SK-N-SH (cell line): ENCODE measurements around the gene FBXO30. TPM values are rescaled to one million over a fixed set of nuclear protein-coding genes. Genes with fewer than 3 reads are reported as not detected.

ENCODE experiments used
- CTCF ChIA-PET: fragments of 300-600, 350-600 bp; formaldehyde crosslinking; extraction: SDS; loops from one replicate; lab custom pipeline; 2021; lab: Yijun Ruan, JAX
- POLR2A ChIA-PET: fragments of 350-600 bp; sonication (Branson Sonifier 250); formaldehyde crosslinking; extraction: SDS; loops from one replicate; lab custom pipeline; 2020; ENCODE audit warnings: antibody characterized with exemption, inconsistent platforms; lab: Yijun Ruan, JAX
- DNase-seq: peaks from one replicate; pipeline ENCODE4 v3.0.0; 2012
- H2AFZ ChIP-seq: fragments of 200-600 bp; sonication (generic); 2 replicates; pipeline ENCODE4 v1.8.1; 2016; ENCODE audit warnings: antibody characterized with exemption, mild to moderate bottlenecking, low read depth
- H3F3A ChIP-seq: fragments of 200-600 bp; sonication (generic); replicated peaks from 2 replicates; pipeline ENCODE3; 2016; ENCODE audit warnings: antibody characterized with exemption, mild to moderate bottlenecking; ENCODE audit not compliant: insufficient read depth
- H3K27ac ChIP-seq, 2 experiments: fragments of 200-500 bp in 1 of 2; fragments of 200-600 bp in 1 of 2; sonication (Bioruptor generic) in 1 of 2; sonication (generic), shearing (Covaris generic) in 1 of 2; 2 replicates each; pipeline versions ENCODE4 v1.5.1 to v1.6.1; 2014 to 2016; ENCODE audit warnings: low read depth in 2 of 2, inconsistent platforms in 1 of 2, low read length in 1 of 2, mild to moderate bottlenecking in 1 of 2, mixed read lengths in 1 of 2
- H3K27me3 ChIP-seq: fragments of 200-600 bp; sonication (generic), shearing (Covaris generic); 2 replicates; pipeline ENCODE4 v1.6.1; 2016; ENCODE audit warnings: mixed run types; ENCODE audit not compliant: insufficient read depth
- H3K36me3 ChIP-seq, 2 experiments: fragments of 200-500 bp in 1 of 2; fragments of 200-600 bp in 1 of 2; sonication (Bioruptor generic) in 1 of 2; sonication (generic) in 1 of 2; replicated peaks in 1 of 2; 2 replicates each; pipeline versions ENCODE3 to v1.5.1; 2014 to 2016; ENCODE audit warnings: low read length in 1 of 2, mild to moderate bottlenecking in 1 of 2; ENCODE audit not compliant: insufficient read depth in 2 of 2, control insufficient read depth in 1 of 2
- H3K4me1 ChIP-seq, 2 experiments: fragments of 200-500 bp in 1 of 2; fragments of 200-600 bp in 1 of 2; sonication (Bioruptor generic) in 1 of 2; sonication (generic), shearing (Covaris generic) in 1 of 2; 2 replicates each; pipeline versions ENCODE4 v1.5.1 to v1.6.1; 2014 to 2016; ENCODE audit warnings: low read depth in 1 of 2, low read length in 1 of 2, mixed run types in 1 of 2; ENCODE audit not compliant: insufficient read depth in 2 of 2, control insufficient read depth in 1 of 2
- H3K4me2 ChIP-seq: fragments of 200-600 bp; sonication (generic), shearing (Covaris generic); 2 replicates; pipeline ENCODE4 v1.6.1; 2017; ENCODE audit warnings: mixed run types
- H3K4me3 ChIP-seq, 2 experiments: fragments of 200-500 bp in 1 of 2; fragments of 200-600 bp in 1 of 2; sonication (Bioruptor generic) in 1 of 2; sonication (generic), shearing (Covaris generic) in 1 of 2; 2 replicates each; pipeline versions ENCODE4 v1.5.1 to v1.8.1; 2014 to 2016; ENCODE audit warnings: low read depth in 2 of 2, inconsistent platforms in 1 of 2, low read length in 1 of 2, mild to moderate bottlenecking in 1 of 2, mixed read lengths in 1 of 2, moderate library complexity in 1 of 2
- H3K79me2 ChIP-seq: fragments of 200-600 bp; sonication (generic); 2 replicates; pipeline ENCODE4 v1.8.1; 2017; ENCODE audit warnings: mild to moderate bottlenecking; ENCODE audit not compliant: insufficient read depth
- H3K9ac ChIP-seq: fragments of 200-600 bp; sonication (generic); 2 replicates; pipeline ENCODE4 v1.6.1; 2017; ENCODE audit warnings: mixed run types
- H3K9me2 ChIP-seq: fragments of 200-600 bp; sonication (generic); 2 replicates; pipeline ENCODE4 v1.6.1; 2017; ENCODE audit warnings: mixed run types
- H3K9me3 ChIP-seq: fragments of 200-600 bp; sonication (generic); 2 replicates; pipeline ENCODE4 v1.6.1; 2017; ENCODE audit warnings: mixed run types, mild to moderate bottlenecking, moderate library complexity
- H4K20me1 ChIP-seq: fragments of 200-600 bp; sonication (generic); 2 replicates; pipeline ENCODE4 v1.6.1; 2017; ENCODE audit warnings: mild to moderate bottlenecking, mixed run types; ENCODE audit not compliant: insufficient read depth
- CTCF ChIP-seq: fragments of 200-600 bp; sonication (generic); IDR thresholded peaks from 2 replicates; pipeline ENCODE4 v1.6.1; 2017; ENCODE audit warnings: antibody characterized with exemption, mild to moderate bottlenecking, moderate library complexity
- ELF1 ChIP-seq: IDR thresholded peaks from 2 replicates; pipeline ENCODE4 v1.4.0; 2012
- FOXM1 ChIP-seq: IDR thresholded peaks from 2 replicates; pipeline ENCODE4 v1.4.0; 2012; ENCODE audit warnings: low read depth, mild to moderate bottlenecking
- GABPA ChIP-seq: IDR thresholded peaks from 2 replicates; pipeline ENCODE4 v1.4.0; 2012; ENCODE audit warnings: low read depth, mild to moderate bottlenecking
- GATA2 ChIP-seq: sonication (generic); formaldehyde crosslinking; IDR thresholded peaks from 2 replicates; pipeline ENCODE4 v1.5.0; 2020; ENCODE audit warnings: mild to moderate bottlenecking, missing genetic modification reagents
- JUND ChIP-seq: IDR thresholded peaks from 2 replicates; pipeline ENCODE4 v1.4.0; 2012
- POLR2AphosphoS5 ChIP-seq: IDR thresholded peaks from 2 replicates; pipeline ENCODE4 v1.6.1; 2012; ENCODE audit warnings: low read depth, low read length
- RAD21 ChIP-seq: IDR thresholded peaks from 2 replicates; pipeline ENCODE4 v1.6.1; 2012; ENCODE audit warnings: mild to moderate bottlenecking, low read length
- RCOR1 ChIP-seq: fragments of 150-350 bp; IDR thresholded peaks from 2 replicates; pipeline ENCODE4 v1.6.1; 2017; ENCODE audit warnings: antibody characterized with exemption, low read length
- TEAD4 ChIP-seq: IDR thresholded peaks from 2 replicates; pipeline ENCODE4 v1.4.0; 2012; ENCODE audit warnings: mild to moderate bottlenecking, borderline replicate concordance; ENCODE audit not compliant: insufficient read depth
- YY1 ChIP-seq: IDR thresholded peaks from 2 replicates; pipeline ENCODE4 v1.4.0; 2012; ENCODE audit warnings: low read depth, mild to moderate bottlenecking
- WGBS: methylation state at CpG from one replicate; pipeline ENCODE4 v1.1.6; 2017; ENCODE audit warnings: low lambda C conversion rate; 5-methylcytosine and 5-hydroxymethylcytosine counted together
- polyA plus RNA-seq, 3 experiments: library from polyadenylated mRNA; depleted of rRNA; stranded (reverse); fragments of >200 nt; gene quantifications; 2 replicates each; pipeline ENCODE4 v1.2.3, GENCODE V29; 2012
- TF ChIP-seq, protein P1 (sequence below): IDR thresholded peaks from 2 replicates; pipeline ENCODE4 v1.4.0; 2012; ENCODE audit warnings: low read depth, borderline replicate concordance
- TF ChIP-seq, protein P2 (sequence below): IDR thresholded peaks from 2 replicates; pipeline ENCODE4; 2012

The FBXO30 gene
- polyA plus RNA-seq, 1 of the 3 experiments (the other 2 are of a cell fraction), result 1.7 TPM

GRCh38 chr6:145783796-145784195, 30.8 kb downstream of the FBXO30 start:
- Histone ChIP-seq H2AFZ (no peak overlapping the region), H3K79me2 (peaks cover 4% of the 10 kb centered on the region; the same call in 1 of the 2 replicates), H3K4me1 (no peaks in the 10 kb centered on the region; a peak in 1 of 4 replicates), H4K20me1 (no peaks in the 10 kb centered on the region)
- TF ChIP-seq FOXM1, result no peak
- TF ChIP-seq, all 33 proteins: peak for 0
- H3K36me3 ChIP-seq, result peaks cover 2 to 14% of the 10 kb centered on the region in 2 experiments
- no peaks in the 10 kb centered on the region for H3K27me3 ChIP-seq
- H3K9me2 ChIP-seq, result no peaks in the 10 kb centered on the region
- H3K9ac ChIP-seq, result no peak overlapping the region
- no peak overlapping the region for H3K4me2 ChIP-seq
- no peak overlapping the region for H3K4me3 ChIP-seq
- H3K9me3 ChIP-seq, result no peaks in the 10 kb centered on the region; the same call in 1 of the 2 replicates
- POLR2A ChIA-PET, result no interaction called here
- H3F3A ChIP-seq, result no peaks in the 10 kb centered on the region
- CTCF ChIA-PET, result no interaction called here
- 95% methylated on average over 5 of the region's 5 CpGs for WGBS
- H3K27ac ChIP-seq, result no peak overlapping the region
- no peak for DNase-seq

- Histone ChIP-seq H2AFZ (no peak overlapping the region), H4K20me1 (no peaks in the 10 kb centered on the region), H3K27me3 (no peaks in the 10 kb centered on the region), H3K36me3 (no peaks in the 10 kb centered on the region), H3K79me2 (no peaks in the 10 kb centered on the region), H3K4me2 (no peak overlapping the region), H3K27ac (no peak overlapping the region), H3F3A (no peaks in the 10 kb centered on the region), H3K4me3 (no peak overlapping the region), H3K9ac (no peak overlapping the region), H3K9me2 (no peaks in the 10 kb centered on the region), H3K4me1 (no peaks in the 10 kb centered on the region), H3K9me3 (no peaks in the 10 kb centered on the region)
- no peak for TF ChIP-seq POLR2AphosphoS5
- no peak for TF ChIP-seq FOXM1
- TF ChIP-seq, protein P1, sequence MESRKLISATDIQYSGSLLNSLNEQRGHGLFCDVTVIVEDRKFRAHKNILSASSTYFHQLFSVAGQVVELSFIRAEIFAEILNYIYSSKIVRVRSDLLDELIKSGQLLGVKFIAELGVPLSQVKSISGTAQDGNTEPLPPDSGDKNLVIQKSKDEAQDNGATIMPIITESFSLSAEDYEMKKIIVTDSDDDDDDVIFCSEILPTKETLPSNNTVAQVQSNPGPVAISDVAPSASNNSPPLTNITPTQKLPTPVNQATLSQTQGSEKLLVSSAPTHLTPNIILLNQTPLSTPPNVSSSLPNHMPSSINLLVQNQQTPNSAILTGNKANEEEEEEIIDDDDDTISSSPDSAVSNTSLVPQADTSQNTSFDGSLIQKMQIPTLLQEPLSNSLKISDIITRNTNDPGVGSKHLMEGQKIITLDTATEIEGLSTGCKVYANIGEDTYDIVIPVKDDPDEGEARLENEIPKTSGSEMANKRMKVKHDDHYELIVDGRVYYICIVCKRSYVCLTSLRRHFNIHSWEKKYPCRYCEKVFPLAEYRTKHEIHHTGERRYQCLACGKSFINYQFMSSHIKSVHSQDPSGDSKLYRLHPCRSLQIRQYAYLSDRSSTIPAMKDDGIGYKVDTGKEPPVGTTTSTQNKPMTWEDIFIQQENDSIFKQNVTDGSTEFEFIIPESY, result no peak
- TF ChIP-seq TEAD4, result no peak
- no peak for TF ChIP-seq ELF1
- TF ChIP-seq RAD21, result no peak
- TF ChIP-seq JUND, result no peak
- TF ChIP-seq YY1, result no peak
- no peak for TF ChIP-seq CTCF
- TF ChIP-seq, protein P2, sequence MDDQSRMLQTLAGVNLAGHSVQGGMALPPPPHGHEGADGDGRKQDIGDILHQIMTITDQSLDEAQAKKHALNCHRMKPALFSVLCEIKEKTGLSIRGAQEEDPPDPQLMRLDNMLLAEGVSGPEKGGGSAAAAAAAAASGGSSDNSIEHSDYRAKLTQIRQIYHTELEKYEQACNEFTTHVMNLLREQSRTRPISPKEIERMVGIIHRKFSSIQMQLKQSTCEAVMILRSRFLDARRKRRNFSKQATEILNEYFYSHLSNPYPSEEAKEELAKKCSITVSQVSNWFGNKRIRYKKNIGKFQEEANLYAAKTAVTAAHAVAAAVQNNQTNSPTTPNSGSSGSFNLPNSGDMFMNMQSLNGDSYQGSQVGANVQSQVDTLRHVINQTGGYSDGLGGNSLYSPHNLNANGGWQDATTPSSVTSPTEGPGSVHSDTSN, result no peak
- no peak for TF ChIP-seq GABPA
- no peak for TF ChIP-seq RCOR1
- no peak for TF ChIP-seq GATA2 (CRISPR knock-in tag)
- POLR2A ChIA-PET, result no interaction called here
- 61% methylated on average over 1 of the region's 1 CpG for WGBS
- no peak for DNase-seq
- CTCF ChIA-PET, result interaction anchor here (1.5 kb wide), 1 partner anchor 14 kb away, joined by 3 read pairs; no protein-coding TSS in a partner anchor
These were observed 41.7 kb downstream of the FBXO30 start for GRCh38 chr6:145772846-145773245.
